ENCODE results near the gene KCNQ1. TPM values are rescaled to one million over a fixed set of nuclear protein-coding genes. Genes with fewer than 3 reads are reported as not detected.

The KCNQ1 gene
- total and polyA plus RNA-seq, 2 donors (not counting 3 experiments of a cell fraction or from before 2014, with no cell fraction given), result 0.07 to 0.09 TPM

GRCh38 chr11:2510626-2511402, 66.0 kb downstream of the KCNQ1 start:
- dilution Hi-C loops (cut with MboI; ENCODE audit: extremely low pct_ligation_motif_present, low sequenced_read_pairs), result no loop called here
- H3K4me2 ChIP-seq (ENCODE audit: insufficient read depth, low read length), result no peak overlapping the region
- H3K27me3 ChIP-seq (ENCODE audit: control insufficient read depth in 2 of 2, insufficient read depth in 2 of 2, low read length in 2 of 2), result peaks cover 0 to 2% of the 10 kb centered on the region in 2 experiments

More at GRCh38 chr11:2510626-2511402, 66.0 kb downstream of the KCNQ1 start:
- no peaks in the 10 kb centered on the region for H3K36me3 ChIP-seq (ENCODE audit: control insufficient read depth in 2 of 2, extremely low read depth in 1 of 2, insufficient read depth in 2 of 2, low read length in 2 of 2)
- CTCF ChIA-PET, result interaction anchor here (1.4 kb wide), 1 partner anchor 21 kb away, joined by 3 read pairs; no protein-coding TSS in a partner anchor
- no peaks in the 10 kb centered on the region for H3K79me2 ChIP-seq (ENCODE audit: control insufficient read depth, insufficient read depth, low read length)
- no peak overlapping the region for H2AFZ ChIP-seq (ENCODE audit: low read depth, low read length)
- POLR2A ChIA-PET, result no interaction called here
- no peaks in the 10 kb centered on the region for H3K4me1 ChIP-seq (ENCODE audit: control insufficient read depth, extremely low read depth, insufficient read depth, low read length)
- no peak for TF ChIP-seq CTCF (IDR thresholded peaks at IDR 0.05; ENCODE audit: extremely low read depth in 1 of 2, insufficient read depth in 1 of 2, low read depth in 1 of 2, low read length in 2 of 2)
- no peak for TF ChIP-seq FOS (IDR thresholded peaks at IDR 0.05; ENCODE audit: borderline replicate concordance, insufficient read depth, low read length)
- TF ChIP-seq MYC (IDR thresholded peaks at IDR 0.05; ENCODE audit: low read depth, low read length), result no peak
- TF ChIP-seq POLR2A (IDR thresholded peaks at IDR 0.05; ENCODE audit: low read depth, low read length), result no peak
- TF ChIP-seq JUN (IDR thresholded peaks at IDR 0.05; ENCODE audit: borderline replicate concordance, insufficient read depth, insufficient read length, low read depth), result no peak
- TF ChIP-seq GATA2 (IDR thresholded peaks at IDR 0.05; ENCODE audit: insufficient read depth, insufficient read length, low read depth, low read length), result no peak
- TF ChIP-seq POLR2AphosphoS5 (IDR thresholded peaks at IDR 0.05; ENCODE audit: insufficient read depth, low read depth, low read length), result no peak
- no peak for TF ChIP-seq EZH2 (IDR thresholded peaks at IDR 0.05; ENCODE audit: borderline replicate concordance, low read depth, low read length, severe bottlenecking)
- TF ChIP-seq MAX (IDR thresholded peaks at IDR 0.05; ENCODE audit: insufficient read depth, insufficient read length), result no peak
- H3K9me1 ChIP-seq (replicated peaks; ENCODE audit: control insufficient read depth, extremely low read depth, insufficient read depth, low read length), result no peaks in the 10 kb centered on the region
- no peaks in the 10 kb centered on the region for H3K9me3 ChIP-seq (replicated peaks; ENCODE audit: control insufficient read depth, insufficient read depth, low read length)
- H3K4me3 ChIP-seq (replicated peaks in 1 of 3; ENCODE audit: insufficient read depth in 1 of 3, low read depth in 1 of 3, low read length in 3 of 3), result no peak overlapping the region
- no peak overlapping the region for H3K9ac ChIP-seq (replicated peaks; ENCODE audit: extremely low read depth, insufficient read depth, low read length)
- no peak overlapping the region for H3K27ac ChIP-seq (ENCODE audit: insufficient read depth, low read depth, low read length)
- DNase-seq (ENCODE audit: low read depth, low spot score) (no peak), FAIRE-seq (no peak)
- intact Hi-C loops (cut with micrococcal nuclease), result no loop called here
- H4K20me1 ChIP-seq (replicated peaks; ENCODE audit: control insufficient read depth, extremely low read depth, insufficient read depth, low read length), result no peaks in the 10 kb centered on the region
- BruUV-seq (replicated peaks), result no TSS peak
